Gastroesophageal sphincter (tissue), 4 donors: ENCODE data around the gene ARFGAP2. TPM values are rescaled to one million over a fixed set of nuclear protein-coding genes. Genes with fewer than 3 reads are reported as not detected.
"Not testable (repeated sequence)": the region's sequence is repeated elsewhere in the genome, so short reads cannot be mapped to it uniquely, and the experiment has no call there.

Experiments used
- ATAC-seq: fragments of 150-250 bp; one replicate; pipeline ENCODE4 v1.9.1; 2016; ENCODE audit warnings: mild to moderate bottlenecking, moderate library complexity
- H3K27ac ChIP-seq, 4 donors: fragments of 200-600 bp; sonication (generic) in 3 of 4; 1 replicate in 3 of 4; 2 replicates in 1 of 4; pipeline ENCODE4 v1.5.1; 2016 to 2019
- H3K27me3 ChIP-seq: fragments of 200-600 bp; sonication (generic); one replicate; pipeline ENCODE4 v1.5.1; 2019
- H3K36me3 ChIP-seq, 2 donors: fragments of 200-600 bp; sonication (generic); one replicate each; pipeline ENCODE4 v1.5.1; 2019; ENCODE audit warnings: control low read depth in 1 of 2
- H3K4me1 ChIP-seq, 3 donors: fragments of 200-600 bp; sonication (generic); 1 replicate in 2 of 3; 2 replicates in 1 of 3; pipeline ENCODE4 v1.5.1; 2016 to 2019; ENCODE audit warnings: control low read depth in 2 of 3
- H3K4me3 ChIP-seq, 2 donors: fragments of 200-600 bp; sonication (generic); one replicate each; pipeline ENCODE4 v1.5.1; 2019; ENCODE audit warnings: mild to moderate bottlenecking in 1 of 2, moderate library complexity in 1 of 2
- H3K9me3 ChIP-seq, 3 donors: fragments of 200-600 bp; sonication (generic); one replicate each; pipeline ENCODE4 v1.5.1; 2017 to 2019; ENCODE audit warnings: control low read depth in 2 of 3
- CTCF ChIP-seq, 4 experiments: fragments of 200-600 bp in 2 of 4; fragments of 450-650 bp in 2 of 4; sonication (generic) in 1 of 4; IDR thresholded peaks; one replicate each; pipeline ENCODE4 v1.5.1; 2017 to 2019; ENCODE audit warnings: antibody characterized with exemption in 4 of 4, mild to moderate bottlenecking in 2 of 4, moderate library complexity in 2 of 4
- EP300 ChIP-seq: sonication (generic); formaldehyde crosslinking; IDR thresholded peaks from one replicate; pipeline ENCODE4 v1.6.1; 2017; ENCODE audit warnings: antibody characterized with exemption, mild to moderate bottlenecking
- POLR2A ChIP-seq, 2 donors: fragments of 450-650 bp; IDR thresholded peaks; one replicate each; pipeline ENCODE4 v1.6.1; 2017; ENCODE audit warnings: antibody characterized with exemption in 2 of 2, mild to moderate bottlenecking in 2 of 2, moderate library complexity in 1 of 2
- POLR2AphosphoS5 ChIP-seq: sonication (generic); formaldehyde crosslinking; IDR thresholded peaks from one replicate; pipeline ENCODE4 v1.6.1; 2017; ENCODE audit warnings: antibody characterized with exemption
- WGBS, 2 donors: methylation state at CpG; one replicate each; pipeline ENCODE4 v1.1.5; 2018; ENCODE audit warnings: low coverage in 1 of 2; 5-methylcytosine and 5-hydroxymethylcytosine counted together
- total RNA-seq, 4 donors: library from RNA; depleted of rRNA; stranded (reverse); fragments of >200 nt; gene quantifications; one replicate each; pipeline ENCODE4 v1.1.0, GENCODE V29; 2016

ARFGAP2 gene
- total RNA-seq, 4 donors from 2014 or later, result 127 to 223 (median 198) TPM

DNA sequence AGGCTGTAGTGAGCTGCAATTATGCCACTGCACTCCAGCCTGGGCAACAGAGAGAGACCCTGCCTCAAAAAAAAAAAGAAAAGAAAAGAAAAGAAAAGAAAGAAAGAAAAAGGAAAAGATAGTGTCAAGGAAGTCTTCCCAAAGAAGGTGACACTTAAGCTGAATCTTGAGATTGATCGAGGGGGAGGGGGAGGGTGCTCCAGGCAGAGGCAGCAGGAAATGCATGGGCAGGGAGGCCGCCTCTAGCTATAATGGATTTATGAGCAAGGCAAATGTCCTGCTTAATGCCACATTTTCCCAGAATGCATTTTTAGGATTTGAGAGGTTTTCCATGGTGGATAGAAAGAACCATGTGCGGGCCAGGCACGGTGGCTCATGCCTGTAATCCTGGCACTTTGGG lies 24.3 kb upstream of the ARFGAP2 start:
- no peaks in the 10 kb centered on the region for H3K9me3 ChIP-seq
- no peaks in the 10 kb centered on the region for H3K27me3 ChIP-seq
- no peak overlapping the region for H3K27ac ChIP-seq
- H3K4me3 ChIP-seq, result no peak overlapping the region
- TF ChIP-seq POLR2AphosphoS5, result no peak
- TF ChIP-seq CTCF (IDR thresholded peaks at IDR 0.05), result no peak
- TF ChIP-seq EP300, result no peak
- TF ChIP-seq POLR2A (IDR thresholded peaks at IDR 0.05), result no peak
- WGBS, 2 donors, result 82 to 100% methylated on average over 1 to 3 of the region's 4 CpGs
- ATAC-seq, result no peak
- no peaks in the 10 kb centered on the region for H3K36me3 ChIP-seq
- H3K4me1 ChIP-seq, result no peaks in the 10 kb centered on the region

DNA sequence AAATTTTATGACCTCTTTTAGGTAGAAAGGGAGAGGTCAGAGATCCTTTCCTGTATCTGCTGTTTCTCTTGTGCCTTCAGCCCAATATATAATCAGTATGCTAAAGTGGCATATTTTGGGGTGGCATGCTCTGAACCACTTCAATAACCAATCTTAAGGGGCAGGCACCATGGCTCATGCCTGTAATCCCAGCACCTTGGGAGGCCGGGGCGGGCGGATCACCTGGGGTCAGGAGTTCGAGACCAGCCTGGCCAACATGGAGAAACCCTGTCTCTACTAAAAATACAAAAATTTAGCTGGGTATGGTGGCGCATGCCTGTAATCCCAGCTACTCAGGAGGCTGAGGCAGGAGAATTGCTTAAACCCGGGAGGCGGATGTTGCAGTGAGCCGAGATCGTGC lies 21.5 kb upstream of the ARFGAP2 start:
- H3K4me3 ChIP-seq, H3K36me3 ChIP-seq, H3K4me1 ChIP-seq, H3K27ac ChIP-seq, H3K9me3 ChIP-seq, ATAC-seq, H3K27me3 ChIP-seq: not testable (repeated sequence)
- WGBS, 2 donors, result 90 to 100% methylated on average over 4 to 9 of the region's 9 CpGs

DNA sequence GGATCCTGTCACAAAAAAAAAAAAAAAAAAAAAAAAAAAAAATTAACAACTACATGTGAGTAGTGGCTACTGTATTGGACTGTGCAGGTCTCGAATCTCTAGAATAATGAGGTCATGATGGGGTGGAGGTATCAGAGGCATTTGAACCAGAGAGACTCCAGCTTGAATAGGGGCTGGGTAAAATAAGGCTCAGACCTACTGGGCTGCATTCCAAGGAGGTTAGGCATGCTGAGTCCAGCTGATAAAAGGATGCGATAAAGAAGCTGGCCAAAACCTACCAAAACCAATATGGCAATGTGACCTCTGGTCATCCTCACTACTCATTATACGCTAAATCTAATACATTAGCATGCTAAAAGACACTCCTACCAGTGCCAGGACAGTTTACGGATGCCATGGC lies 15.4 kb upstream of the ARFGAP2 start:
- H3K27ac ChIP-seq, result no peak overlapping the region
- no peak overlapping the region for H3K4me3 ChIP-seq
- ATAC-seq, result no peak
- TF ChIP-seq POLR2A (IDR thresholded peaks at IDR 0.05), result no peak
- TF ChIP-seq CTCF (IDR thresholded peaks at IDR 0.05), result no peak
- no peak for TF ChIP-seq POLR2AphosphoS5
- TF ChIP-seq EP300, result no peak
- H3K36me3 ChIP-seq, result no peaks in the 10 kb centered on the region
- peaks cover 0 to 22% (median 10%) of the 10 kb centered on the region in 3 donors for H3K4me1 ChIP-seq
- 63 to 85% methylated on average over 1 to 4 of the region's 4 CpGs for WGBS, 2 donors
- H3K9me3 ChIP-seq, result no peaks in the 10 kb centered on the region
- no peaks in the 10 kb centered on the region for H3K27me3 ChIP-seq

DNA sequence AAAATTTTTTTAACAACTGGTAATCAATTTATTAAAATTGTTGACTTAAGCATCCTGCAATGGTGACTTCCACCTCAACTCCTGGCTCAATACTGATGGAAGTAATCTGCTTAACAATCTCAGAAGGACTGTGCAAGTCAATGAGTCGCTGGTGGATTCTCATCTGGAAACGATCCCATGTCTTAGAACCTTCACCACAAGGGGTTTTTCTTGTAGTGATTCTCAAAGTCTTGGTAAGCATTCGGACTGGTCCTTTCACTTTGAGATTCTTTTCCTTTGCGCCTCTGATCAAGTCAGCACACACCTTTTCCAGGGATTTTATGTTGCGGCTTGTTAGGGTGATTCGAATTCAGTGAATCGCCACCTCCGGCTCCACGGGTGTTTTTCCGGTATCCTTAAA lies 14.5 kb upstream of the ARFGAP2 start:
- H3K4me3 ChIP-seq, H3K9me3 ChIP-seq, H3K27ac ChIP-seq, H3K27me3 ChIP-seq, ATAC-seq, H3K36me3 ChIP-seq: not testable (repeated sequence)
- peaks cover 0 to 32% (median 14%) of the 10 kb centered on the region in 3 donors for H3K4me1 ChIP-seq
- WGBS, 2 donors, result 86 to 89% methylated on average over 4 to 10 of the region's 10 CpGs

DNA sequence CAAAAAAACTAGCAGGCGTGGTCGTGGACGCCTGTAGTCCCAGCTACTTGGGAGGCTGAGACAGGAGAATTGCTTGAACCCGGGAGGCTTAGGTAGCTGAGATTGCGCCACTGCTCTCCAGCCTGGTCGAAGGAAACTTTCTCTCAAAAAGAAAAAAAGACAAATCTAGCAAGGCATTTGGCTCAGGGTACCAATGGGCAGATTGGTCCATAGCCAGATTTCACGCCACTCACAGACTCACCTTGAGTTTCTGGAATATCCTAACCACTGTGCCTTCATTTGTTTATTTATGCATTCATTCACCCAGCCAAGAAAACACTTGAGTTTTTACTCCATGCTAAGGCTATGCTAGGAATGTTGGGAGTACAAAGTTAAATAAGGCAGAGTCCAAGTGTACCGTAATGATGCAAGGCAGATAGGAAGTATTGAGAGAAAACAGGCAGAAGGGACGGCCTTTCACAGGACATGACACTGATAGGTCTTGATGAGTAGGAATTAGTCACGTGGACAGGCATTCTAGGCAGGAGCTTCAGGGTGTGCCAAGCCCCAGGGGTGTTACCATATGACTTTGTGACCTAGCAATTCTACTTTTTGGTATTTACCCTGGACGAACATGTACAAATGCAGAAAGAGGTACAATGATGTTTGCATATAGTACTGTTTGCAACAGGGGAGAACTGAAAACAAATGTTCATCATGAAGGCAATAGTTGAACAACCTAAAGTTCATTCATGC lies 12.6 kb upstream of the ARFGAP2 start:
- TF ChIP-seq POLR2AphosphoS5, result peak; percentile 80
- TF ChIP-seq POLR2A (IDR thresholded peaks at IDR 0.05), result no peak
- no peaks in the 10 kb centered on the region for H3K9me3 ChIP-seq
- no peak overlapping the region for H3K4me3 ChIP-seq
- H3K27ac ChIP-seq, result peak overlapping the region in 3 of 4 donors; percentile 67 to 94 (median 88)
- 59 to 61% methylated on average over 2 to 11 of the region's 11 CpGs for WGBS, 2 donors
- ATAC-seq, result peak; percentile 35
- no peaks in the 10 kb centered on the region for H3K27me3 ChIP-seq
- no peaks in the 10 kb centered on the region for H3K36me3 ChIP-seq
- H3K4me1 ChIP-seq, result peaks cover 0 to 50% (median 24%) of the 10 kb centered on the region in 3 donors

- no peak for TF ChIP-seq POLR2A (IDR thresholded peaks at IDR 0.05)
- TF ChIP-seq CTCF (IDR thresholded peaks at IDR 0.05), result no peak
- no peak for TF ChIP-seq POLR2AphosphoS5
- no peak for TF ChIP-seq EP300
- Histone ChIP-seq H3K27me3 (no peaks in the 10 kb centered on the region), H3K4me3 (no peak overlapping the region), H3K36me3 (no peaks in the 10 kb centered on the region), H3K27ac (peak overlapping the region; percentile 80 to 94 (median 89)), H3K4me1 (peaks cover 0 to 60% (median 27%) of the 10 kb centered on the region in 3 donors), H3K9me3 (no peaks in the 10 kb centered on the region)
- WGBS, 2 donors, result no CpG with 5 or more reads among the region's 1 CpG
- no peak for ATAC-seq
Measured at GRCh38 chr11:47188259-47188658, 11.6 kb upstream of the ARFGAP2 start.
